NCI-H1930 (cell line): ENCODE results near the gene COX7B.
A peak's percentile ranks its signal among the peaks of the same experiment; 100 is the strongest.
"Not testable (repeated sequence)": the region's sequence is repeated elsewhere in the genome, so short reads cannot be mapped to it uniquely, and the experiment has no call there.

ENCODE experiments used
- DNase-seq, 2 experiments: peaks; one replicate each; lab custom pipeline; 2025; lab: John Stamatoyannopoulos, UW

Gene COX7B, protein sequence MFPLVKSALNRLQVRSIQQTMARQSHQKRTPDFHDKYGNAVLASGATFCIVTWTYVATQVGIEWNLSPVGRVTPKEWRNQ

DNA sequence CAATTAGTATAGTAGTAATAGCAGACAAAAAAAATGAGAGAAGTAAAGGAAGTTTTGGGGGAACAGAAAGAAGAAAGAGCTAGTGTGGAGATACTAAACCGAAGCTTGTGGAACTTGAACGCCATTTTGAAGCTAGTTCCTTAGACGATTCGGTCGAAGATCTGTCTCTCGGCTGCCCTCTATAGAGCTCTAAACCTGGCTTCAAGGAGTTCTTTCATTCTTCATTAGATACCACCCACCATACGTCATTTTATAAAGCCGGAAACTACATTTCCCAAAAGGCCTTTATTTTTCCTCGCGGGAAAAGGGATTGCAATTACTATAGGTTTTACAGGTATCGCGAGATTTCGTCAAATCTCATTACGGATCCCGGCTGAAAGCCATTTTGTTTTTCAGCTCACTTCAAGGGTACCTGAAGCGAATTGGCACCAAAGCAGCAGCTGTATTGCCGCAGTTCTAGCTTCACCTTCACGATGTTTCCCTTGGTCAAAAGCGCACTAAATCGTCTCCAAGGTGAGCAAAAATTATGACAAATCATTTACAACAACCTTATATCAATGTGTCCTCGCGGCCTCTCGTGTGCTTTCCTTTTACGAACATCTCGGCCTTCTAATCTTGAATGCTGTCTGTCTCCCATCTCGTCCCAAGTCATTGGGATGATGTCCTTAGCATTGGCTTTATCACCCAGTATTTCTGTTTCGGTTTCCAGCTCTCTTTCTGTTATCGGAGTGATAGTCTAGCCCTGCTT lies at the start of gene COX7B:
TSS of gene COX7B (plus strand) at position 388 of the 748 bp plus-strand sequence. CDS start at position 474, 86 bp downstream.
- DNase-seq = peak; percentile 60 to 84

DNA sequence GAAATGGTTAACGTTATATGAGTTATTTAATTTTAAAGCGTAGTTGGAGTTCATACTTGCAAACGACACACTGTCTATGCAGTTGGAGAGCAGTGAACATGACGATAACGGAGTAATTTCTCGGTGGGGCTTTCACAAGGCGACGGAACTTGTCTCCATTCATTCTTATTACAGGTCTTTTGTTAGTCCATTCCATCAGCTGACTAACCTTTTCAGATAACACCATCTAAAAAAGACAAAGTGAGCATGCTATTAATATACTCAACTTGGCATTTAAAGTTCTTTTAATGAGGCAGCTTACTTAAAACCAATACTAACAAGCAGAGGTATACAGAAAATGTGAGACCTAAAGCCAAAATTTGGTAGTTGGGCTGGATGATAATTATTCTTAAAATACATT lies 23.9 kb upstream of the COX7B start:
- no peak for DNase-seq

DNA sequence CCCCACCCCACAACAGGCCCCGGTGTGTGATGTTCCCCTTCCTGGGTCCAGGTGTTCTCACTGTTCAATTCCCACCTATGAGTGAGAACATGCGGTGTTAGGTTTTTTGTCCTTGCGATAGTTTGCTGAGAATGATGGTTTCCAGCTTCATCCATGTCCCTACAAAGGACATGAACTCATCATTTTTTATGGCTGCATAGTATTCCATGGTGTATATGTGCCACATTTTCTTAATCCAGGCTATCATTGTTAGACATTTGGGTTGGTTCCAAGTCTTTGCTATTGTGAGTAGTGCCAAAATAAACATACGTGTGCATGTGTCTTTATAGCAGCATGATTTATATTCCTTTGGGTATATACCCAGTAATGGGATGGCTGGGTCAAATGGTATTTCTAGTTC lies 17.9 kb upstream of the COX7B start:
- not testable (repeated sequence) for DNase-seq

DNA sequence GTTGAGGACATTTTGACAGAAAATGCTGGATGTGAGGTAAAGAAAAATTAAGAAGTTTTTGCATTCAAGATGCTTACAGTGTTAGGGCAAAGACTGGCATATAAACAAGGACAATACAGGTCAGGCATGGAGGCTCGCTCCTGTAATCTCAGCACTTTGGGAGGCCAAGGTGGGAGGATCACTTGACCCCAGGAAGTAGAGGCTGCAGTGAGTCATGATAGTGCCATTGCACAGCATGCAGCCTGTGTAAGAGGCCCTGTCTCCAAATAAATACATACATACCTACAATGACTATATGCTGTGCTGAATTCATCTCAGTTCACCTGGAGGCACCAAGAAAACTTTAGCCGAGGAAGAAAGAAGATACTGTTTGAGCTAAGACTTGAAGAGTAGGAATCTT lies 6.4 kb upstream of the COX7B start:
- DNase-seq = no peak

DNA sequence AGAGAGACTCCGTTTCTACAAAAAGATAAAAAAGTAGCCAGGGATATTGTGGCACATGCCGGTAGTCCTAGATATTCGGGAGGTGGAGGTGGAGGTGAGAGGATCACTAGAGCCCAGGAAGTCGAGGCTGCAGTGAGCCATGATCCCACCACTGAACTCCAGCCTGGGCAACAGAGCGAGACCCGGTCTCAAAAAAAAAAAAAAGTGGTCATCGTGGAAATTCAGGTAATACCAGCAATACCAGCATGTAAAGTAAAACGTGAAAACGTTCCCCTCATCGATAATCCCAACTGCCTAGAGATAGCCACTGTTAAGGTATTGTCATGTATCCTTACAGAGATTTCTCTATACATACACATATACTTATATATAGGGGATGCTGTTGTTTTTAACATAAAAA lies 5.6 kb upstream of the COX7B start:
- no peak for DNase-seq

DNA sequence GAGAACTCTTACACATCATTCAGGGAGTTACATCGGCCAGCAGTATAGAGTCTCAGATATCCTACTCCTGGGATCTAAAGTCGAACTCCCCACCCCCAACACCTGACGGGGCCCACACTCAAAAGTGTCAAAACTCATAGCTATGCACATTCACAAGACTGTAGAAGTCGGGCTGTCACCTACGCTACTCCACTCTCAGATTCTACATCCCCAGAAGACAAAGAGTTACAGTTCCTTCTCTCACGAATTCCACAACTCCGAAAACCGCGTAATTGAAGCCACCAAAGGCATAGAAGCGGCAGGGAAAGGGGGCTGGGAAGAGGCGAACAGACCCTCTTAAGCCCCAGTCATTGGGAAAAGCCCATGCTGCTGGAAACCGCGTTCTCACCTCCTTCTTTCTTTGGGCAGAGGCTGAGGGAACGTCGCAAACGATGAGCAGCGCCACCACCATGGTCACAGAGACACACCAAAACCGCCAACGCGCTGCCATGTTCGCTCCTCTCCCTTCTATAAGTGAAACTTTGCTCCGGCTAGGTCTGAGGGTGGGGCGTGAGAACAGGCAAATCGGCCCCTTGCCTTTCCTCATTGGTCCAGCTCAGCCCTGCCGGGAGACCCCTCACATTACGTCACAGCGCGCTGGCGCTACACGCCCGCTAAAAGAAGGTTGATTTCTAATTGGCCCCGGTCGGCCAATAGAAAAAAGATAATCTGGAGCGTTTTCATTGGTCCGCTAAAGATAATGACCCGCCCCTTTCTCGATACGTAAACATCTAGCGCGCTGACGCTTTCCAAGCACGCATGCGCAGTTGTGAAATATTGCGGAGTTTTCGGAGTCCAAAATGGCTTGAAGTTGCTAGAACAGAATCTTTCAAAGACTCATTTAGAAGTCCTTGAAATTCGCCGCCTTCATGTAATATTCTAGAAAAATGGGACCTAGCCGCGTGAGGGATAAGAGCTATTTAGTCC lies 4.1 kb upstream of the COX7B start, which contains the start of gene MAGT1:
TSS of gene MAGT1 (minus strand) at position 515 of the 966 bp plus-strand sequence. CDS start at position 490, 25 bp downstream.
- DNase-seq = peak; percentile 80 to 85

DNA sequence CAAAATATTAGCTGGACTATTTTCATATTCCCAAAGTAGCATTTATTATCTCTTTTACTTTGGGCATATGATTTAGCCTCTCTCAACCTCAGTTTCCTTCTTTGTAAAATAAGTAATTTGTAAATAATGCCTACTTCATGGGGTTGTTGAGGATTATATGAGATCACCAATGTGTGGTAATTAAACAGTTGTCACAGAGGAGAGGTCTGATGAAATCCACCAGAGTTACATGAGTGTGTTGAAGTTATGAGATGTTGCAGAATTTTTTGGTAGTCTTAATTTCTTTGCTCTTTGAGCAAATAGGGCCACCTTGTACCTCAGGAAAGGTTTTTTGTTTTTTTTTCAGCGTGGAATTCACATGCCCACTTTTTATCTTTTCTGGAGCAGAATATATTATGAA lies 1.4 kb downstream of the COX7B start:
- no peak for DNase-seq

DNA sequence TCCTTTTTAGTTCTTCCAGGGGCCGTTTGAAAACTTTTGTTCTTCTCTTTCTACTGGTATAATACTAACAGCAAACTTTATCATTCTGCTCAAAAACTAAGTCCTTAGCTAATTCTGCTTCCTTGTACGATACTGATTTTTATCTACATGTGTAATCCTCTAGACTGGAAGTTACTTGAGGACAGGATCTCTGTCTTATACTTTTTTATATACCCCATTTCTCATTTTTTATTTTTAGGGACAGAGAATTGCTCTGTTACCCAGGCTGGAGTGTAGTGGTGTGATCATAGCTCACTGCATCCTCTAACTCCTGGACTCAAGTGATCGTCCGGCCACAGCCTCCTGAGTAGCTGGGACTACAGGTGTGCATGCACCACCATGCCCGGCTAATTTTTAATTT lies 2.2 kb downstream of the COX7B start:
- DNase-seq = no peak

DNA sequence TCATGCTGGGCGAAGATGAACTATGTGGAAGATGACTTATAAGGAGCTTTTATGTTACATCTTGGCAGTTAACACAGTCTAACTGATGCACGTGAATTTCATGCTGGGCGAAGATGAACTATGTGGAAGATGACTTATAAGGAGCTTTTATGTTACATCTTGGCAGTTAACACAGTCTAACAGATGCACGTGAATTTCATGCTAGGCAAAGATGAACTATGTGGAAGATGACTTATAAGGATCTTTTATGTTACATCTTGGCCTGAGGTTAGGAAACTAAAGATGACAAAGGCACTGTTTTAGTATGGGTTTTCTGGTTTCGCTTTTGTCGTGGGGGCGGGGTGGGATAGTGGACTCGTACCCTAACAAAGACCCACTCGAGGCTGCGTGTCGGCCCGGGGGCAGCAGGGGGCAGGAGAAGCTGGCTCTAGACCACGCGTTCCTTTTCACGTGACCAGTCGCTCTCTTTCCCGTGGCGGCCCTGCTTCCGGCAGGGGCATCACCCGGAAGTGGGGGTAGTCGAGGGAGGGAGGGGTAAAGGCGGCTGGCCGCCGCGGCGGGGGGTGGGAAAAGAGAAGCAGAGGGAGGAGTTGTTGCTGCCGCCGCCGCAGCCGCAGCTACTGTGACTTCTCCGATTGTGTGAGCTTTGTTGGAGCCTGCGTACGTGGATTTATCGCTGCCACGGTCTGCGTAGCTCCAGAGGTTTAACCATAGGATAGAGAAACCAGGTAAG lies 11.0 kb downstream of the COX7B start, which contains the start of gene ATP7A:
TSS of gene ATP7A (plus strand) at position 586 of the 733 bp plus-strand sequence. CDS start 60,949 bp downstream, outside the sequence.
- peak; percentile 59 to 68 for DNase-seq

DNA sequence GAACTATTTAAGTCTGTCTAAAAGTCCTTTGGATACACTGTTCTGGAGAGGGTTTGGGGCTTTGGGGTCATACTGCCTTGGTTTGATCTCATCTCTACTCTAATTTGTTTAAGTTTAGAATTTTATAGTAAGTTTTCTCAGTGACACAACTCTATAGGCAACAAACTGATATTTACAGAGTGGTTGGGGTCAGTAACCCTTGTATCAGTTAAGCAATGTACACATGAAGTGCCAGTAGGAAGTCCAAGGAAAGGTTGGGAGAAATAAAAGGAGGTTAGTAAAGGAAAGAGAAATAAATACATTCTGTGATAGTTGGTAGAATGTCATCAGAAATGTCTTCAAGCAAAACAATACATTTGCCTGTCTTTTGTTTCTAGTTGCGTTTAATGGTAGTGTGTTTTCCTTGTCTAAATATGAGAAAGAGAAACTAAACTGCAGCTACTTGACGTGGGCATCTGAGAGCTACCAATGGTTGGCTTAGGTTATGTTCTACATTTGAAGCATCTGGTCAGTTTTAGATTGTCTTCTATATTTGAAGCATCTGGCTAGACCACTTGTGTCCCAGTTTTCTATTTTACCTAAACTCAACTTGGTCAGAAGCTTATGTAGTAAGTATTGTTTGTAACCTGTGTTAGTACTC lies 18.1 kb downstream of the COX7B start:
- DNase-seq = no peak

DNA sequence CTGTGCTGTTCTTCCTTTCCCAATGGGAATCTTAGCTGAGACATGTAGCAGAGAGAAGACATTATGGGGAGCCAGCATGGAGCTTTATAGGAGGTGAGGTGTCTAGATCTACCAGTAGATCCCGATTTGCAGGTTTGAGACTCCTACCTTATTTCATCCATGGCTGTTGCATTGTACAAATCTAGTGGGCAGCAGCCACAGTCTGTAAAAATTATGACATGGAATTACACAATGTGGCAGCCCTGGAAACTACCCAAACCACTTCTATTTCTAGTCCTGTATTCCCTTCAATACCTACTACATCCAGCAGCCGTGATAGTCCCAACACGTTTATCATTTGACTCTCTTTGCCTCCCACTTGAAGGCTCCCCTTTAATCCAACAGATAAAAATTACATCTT lies 19.3 kb downstream of the COX7B start:
- DNase-seq = no peak

DNA sequence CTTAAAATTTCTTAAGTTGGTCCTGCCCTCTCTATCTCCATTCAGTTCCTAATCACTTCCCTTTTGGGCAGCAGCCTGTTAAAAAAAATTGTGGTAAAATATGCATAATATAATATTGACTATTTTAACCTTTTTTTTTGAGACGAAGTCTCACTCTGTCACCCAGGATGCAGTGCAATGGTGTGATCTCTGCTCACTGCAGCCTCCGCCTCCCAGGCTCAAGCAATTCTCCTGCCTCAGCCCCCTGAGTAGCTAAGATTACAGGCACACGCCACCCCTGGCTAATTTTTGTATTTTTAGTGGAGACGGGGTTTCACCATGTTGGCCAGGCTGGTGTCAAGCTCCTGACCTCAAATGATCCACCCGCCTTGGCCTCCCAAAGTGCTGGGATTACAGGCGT lies 20.1 kb downstream of the COX7B start:
- not testable (repeated sequence) for DNase-seq

DNA sequence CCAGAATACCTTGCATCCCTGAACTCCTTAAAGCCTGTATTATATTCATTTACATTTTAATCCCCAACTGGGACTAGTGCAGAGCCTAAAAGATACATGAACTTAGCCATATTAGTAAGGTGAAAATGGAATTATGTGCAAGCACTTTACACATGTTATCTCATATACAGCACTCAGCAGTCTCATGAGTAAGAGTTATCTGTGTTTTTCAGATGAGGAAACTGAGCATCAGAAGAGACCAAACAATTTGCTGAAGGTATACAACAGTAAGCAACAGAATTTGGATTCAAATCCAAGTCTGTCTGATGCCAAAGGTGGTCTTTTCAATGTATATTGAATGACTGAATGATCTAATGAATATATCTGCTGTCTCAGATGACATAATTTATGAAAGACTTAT lies 23.5 kb downstream of the COX7B start:
- no peak for DNase-seq

DNA sequence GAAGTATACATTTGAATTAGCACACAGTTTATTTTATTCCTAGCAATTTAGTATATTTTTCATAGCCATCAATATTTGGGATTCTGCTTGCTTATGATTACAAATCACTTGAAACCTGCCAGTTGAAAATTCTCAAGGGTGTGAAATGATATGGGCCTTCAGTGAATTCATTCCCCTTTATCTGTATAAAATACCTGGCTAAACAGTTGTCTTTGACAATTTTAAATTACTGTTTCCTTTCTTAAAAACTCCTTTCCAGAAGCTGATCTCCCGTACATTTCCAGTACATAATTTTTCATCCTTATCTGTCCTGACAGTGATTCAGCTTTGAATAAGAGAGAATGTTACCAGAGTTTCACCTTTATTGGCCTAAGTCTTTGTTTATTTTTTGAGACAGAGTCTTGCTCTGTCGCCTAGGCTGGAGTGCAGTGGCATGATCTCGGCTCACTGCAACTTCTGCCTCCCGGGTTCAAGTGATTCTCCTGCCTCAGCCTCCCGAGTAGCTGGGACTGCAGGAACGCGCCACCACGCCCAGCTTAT lies 25.1 kb downstream of the COX7B start:
- DNase-seq = no peak

DNA sequence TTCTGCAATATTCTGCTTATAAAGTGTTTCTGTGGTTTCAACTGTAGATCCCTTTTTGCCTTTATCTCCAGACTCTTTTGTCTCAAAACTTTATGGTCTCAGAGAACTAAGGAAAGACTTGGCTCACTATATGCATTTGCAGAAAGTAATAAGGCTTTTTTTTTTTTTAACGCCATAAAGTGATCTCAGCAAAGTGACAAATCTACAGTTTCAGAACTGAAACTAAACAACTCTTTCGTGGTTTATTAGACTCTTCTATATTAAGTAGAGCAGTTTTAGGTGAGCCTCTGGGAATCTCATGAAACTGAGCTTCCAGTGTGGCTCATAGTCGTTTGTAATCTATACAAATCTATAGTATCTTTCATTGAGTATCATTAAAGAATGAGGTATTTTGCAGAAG lies 26.5 kb downstream of the COX7B start:
- no peak for DNase-seq

DNA sequence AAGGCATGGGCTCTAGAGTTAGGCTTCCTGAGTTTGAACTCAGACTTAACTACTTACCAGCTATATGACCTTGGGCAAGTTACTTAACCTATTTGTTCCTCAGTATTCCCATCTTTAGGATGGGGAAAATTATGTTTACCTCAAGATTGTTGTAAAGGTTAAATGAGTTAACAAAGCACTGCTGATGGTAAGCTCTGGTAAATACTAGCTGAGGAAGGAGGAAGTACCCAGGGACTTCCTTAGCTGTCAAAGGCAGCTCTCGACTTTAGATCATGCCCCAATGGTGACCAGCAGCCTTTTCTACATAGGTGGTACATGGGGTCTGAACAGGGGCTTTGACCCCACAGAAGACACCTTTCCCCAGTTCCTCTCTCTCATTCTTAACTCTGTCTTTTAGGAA lies 31.3 kb downstream of the COX7B start:
- no peak for DNase-seq

DNA sequence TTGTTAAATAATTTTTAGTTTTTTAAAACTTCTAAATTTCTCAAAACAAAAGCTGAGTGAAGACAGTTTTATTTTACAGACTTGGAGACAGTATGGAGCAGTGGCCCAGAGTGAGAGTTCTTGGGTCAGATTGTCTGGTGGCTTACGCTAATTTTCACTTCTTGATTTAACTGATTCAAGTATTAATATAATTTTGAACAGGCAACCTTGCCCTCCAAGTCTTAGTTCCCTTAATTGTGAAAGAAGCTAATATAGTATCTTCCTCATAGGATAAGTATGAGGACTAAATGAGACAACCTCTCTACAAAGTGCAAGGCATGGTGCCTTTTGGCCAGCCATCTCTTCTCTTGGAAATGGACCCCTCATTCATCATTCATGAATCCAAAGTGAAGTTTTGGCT lies 36.6 kb downstream of the COX7B start:
- DNase-seq = no peak

DNA sequence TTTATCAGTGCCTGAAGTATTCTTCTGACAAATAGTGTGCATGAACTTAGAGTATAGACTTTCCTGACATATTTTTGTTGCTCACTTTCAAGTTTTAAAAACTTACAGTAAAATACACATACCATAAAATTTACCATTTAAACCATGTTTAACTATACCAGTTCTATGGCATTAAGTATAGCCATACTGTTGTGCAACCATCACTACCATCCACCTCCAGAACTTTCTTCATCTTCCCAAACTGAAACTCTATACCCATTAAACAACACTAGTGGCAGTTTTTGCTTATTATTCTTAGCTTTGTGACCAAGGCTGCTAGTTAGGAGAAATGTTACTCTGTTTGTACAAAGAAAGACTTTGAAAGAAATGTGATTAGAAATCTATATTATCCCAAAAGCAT lies 37.0 kb downstream of the COX7B start:
- no peak for DNase-seq

DNA sequence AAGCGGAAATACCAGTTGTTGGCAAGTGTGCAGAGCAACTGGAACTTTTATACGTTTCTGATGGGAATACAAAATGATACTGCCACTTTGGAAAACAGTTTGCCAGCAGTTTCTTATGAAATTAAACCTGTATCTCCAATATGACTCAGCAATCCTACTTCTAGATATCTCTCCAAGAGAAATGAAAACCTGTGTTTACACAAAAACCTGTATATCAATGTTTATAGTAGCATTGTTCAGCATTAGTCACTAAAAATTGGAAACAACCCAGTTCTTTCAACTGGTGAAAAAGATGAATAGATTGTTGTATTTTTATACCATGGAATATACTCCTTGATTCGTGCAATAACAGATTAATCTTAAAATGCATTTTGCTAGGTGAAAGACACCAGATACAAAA lies 38.0 kb downstream of the COX7B start:
- no peak for DNase-seq

DNA sequence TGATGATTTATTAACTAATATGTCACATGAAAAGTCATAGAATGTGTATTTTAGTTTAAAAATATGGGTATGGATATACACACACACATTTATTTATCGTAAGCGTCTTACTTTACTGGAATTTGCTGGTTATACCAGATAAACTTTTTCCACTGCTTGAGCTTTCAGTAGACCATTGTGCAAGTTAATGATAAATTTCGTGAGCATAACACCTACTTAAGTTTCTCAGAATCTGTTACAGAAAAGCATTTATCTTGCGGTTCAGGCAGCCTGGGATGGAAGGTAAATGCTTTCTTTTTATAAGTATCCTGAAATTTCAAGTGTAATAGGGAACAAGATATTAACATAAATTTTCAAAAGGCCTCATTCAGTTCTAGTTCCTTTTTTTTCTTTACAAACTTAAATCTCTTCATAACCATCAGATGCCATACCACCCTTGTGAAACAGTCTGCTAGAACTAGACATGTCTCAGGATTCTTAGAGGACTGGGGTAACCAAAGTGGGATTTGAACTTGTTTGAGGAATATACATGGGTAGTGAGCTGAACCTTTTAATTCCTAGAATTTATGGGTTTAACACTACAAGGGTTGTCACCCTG lies 38.9 kb downstream of the COX7B start:
- no peak for DNase-seq

DNA sequence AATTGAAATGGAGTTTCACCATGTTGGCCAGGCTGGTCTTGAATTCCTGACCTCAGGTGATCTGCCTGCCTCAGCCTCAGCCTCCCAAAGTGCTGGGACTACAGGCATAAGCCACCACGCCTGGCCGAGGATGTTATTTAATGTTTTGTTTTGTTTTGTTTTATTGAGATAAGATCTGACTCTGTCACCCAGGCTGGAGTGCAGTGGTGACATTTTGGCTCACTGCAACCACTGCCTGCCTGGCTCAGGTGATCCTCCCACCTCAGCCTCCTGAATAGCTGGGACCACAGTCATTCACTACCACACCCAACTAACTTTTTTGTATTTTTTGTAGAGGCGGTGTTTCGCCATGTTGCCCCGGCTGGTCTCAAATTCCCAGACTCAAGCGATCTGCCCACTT lies 45.8 kb downstream of the COX7B start:
- DNase-seq = not testable (repeated sequence)
